HepG2 (cell line): ENCODE results near the gene SH3GL1.

ENCODE experiments used
- MAFG ChIP-seq: sonication (generic); formaldehyde crosslinking; IDR thresholded peaks from 2 replicates; pipeline ENCODE4 v1.5.1; 2020; ENCODE audit warnings: mild to moderate bottlenecking, missing genetic modification reagents
- ZNF83 ChIP-seq: sonication (generic); formaldehyde crosslinking; IDR thresholded peaks from 2 replicates; pipeline ENCODE4 v1.4.0; 2020; ENCODE audit warnings: missing genetic modification reagents, mild to moderate bottlenecking, borderline replicate concordance

DNA sequence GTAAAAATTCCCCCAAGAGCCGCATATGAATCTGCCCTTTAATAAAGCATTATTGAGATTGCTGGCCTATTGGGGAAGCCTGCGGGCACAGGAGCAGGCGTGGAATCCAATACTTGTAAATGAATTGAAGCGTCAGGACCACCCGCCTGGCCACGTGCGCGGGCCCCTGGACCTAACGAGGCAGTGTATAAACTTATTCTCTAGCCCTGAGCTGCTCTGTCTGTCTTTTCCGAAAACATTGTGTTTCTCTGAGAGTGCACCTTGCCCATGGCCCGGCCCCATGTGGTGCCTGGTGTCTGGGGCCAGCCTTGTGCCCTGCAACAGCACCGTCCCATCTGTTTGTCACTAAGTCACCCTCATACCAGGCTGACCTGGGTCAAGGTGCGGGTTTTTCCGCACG, 42.8 kb upstream of the SH3GL1 start:
- TF ChIP-seq ZNF83 (CRISPR knock-in tag) (no peak), MAFG (CRISPR knock-in tag) (no peak)
